Uterus (tissue), 4 donors: ENCODE data around the gene TMEM209. TPM values are rescaled to one million over a fixed set of nuclear protein-coding genes. Genes with fewer than 3 reads are reported as not detected.
"Not testable (repeated sequence)": the region's sequence is repeated elsewhere in the genome, so short reads cannot be mapped to it uniquely, and the experiment has no call there.

Source experiments
- DNase-seq, 2 donors: peaks; one replicate each; pipeline ENCODE4 v3.0.0-alpha.2; 2019 to 2020
- H3K27ac ChIP-seq, 2 donors: fragments of 200-600 bp; sonication (generic); 1 replicate in 1 of 2; 2 replicates in 1 of 2; pipeline ENCODE4 v1.5.1; 2016 to 2018
- H3K27me3 ChIP-seq, 2 donors: fragments of 200-600 bp; sonication (generic); one replicate each; pipeline ENCODE4 v1.5.1; 2018 to 2019; ENCODE audit warnings: control low read depth in 1 of 2
- H3K36me3 ChIP-seq, 2 donors: fragments of 200-600 bp; sonication (generic); one replicate each; pipeline ENCODE4 v1.5.1; 2019; ENCODE audit warnings: control low read depth in 1 of 2
- H3K4me1 ChIP-seq, 2 donors: fragments of 200-600 bp; sonication (generic); one replicate each; pipeline ENCODE4 v1.5.1; 2018 to 2019; ENCODE audit warnings: control low read depth in 1 of 2
- H3K4me3 ChIP-seq, 2 donors: fragments of 200-600 bp; sonication (generic); 1 replicate in 1 of 2; 2 replicates in 1 of 2; pipeline ENCODE4 v1.5.1; 2018 to 2019; ENCODE audit warnings: mild to moderate bottlenecking in 1 of 2
- H3K9me3 ChIP-seq, 2 donors: fragments of 200-600 bp; sonication (generic); one replicate each; pipeline ENCODE4 v1.5.1; 2019; ENCODE audit warnings: control low read depth in 1 of 2
- CTCF ChIP-seq, 4 experiments: fragments of 200-600 bp in 2 of 4; fragments of 450-650 bp in 2 of 4; sonication (generic) in 2 of 4; IDR thresholded peaks; one replicate each; pipeline ENCODE4 v1.5.1; 2016 to 2019; ENCODE audit warnings: antibody characterized with exemption in 4 of 4, mild to moderate bottlenecking in 2 of 4, moderate library complexity in 1 of 4
- POLR2A ChIP-seq, 2 donors: fragments of 450-650 bp; IDR thresholded peaks; one replicate each; pipeline ENCODE4 v1.6.1; 2016; ENCODE audit warnings: antibody characterized with exemption in 2 of 2, mild to moderate bottlenecking in 1 of 2, moderate library complexity in 1 of 2
- intact Hi-C: fragments of 100-400 bp; cut with DNase I; formaldehyde crosslinking; loops from one replicate; pipeline ENCODE4 v1.15.1; 2023; ENCODE audit warnings: low total_unique reads
- total RNA-seq, 4 donors: library from RNA; depleted of rRNA in 3 of 4; stranded (reverse); fragments of >200 nt in 3 of 4; gene quantifications; one replicate each; pipeline versions ENCODE4 v1.1.0 to v1.2.4, GENCODE V29; 2014 to 2023
- donor health status: DM: yes; HTN: yes; CAD: no.

The TMEM209 gene
- total RNA-seq, 4 donors from 2014 or later: 7.4 to 22.6 (median 19.4) TPM

DNA sequence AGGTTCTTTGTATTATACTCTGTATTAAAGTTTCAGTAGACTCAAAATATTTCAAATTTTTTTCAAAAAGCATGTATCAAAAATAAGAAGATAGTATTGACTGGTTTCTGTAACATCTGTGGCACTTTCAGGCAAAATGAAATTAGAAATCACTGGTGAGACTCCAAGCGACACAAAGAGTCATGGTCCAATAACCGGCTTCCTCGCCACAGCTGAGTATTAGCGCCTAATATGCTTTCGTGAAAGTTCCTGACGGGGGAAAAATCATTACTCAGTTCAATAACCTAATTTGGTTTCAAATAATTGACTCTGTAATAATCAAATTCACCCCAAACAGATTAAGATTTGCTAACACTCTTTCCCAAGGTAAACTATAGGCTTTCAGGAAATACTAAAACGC is 13.4 kb downstream of the TMEM209 start:
- H3K4me3 ChIP-seq: no peak overlapping the region
- intact Hi-C loops: no loop called here
- H3K36me3 ChIP-seq: no peaks in the 10 kb centered on the region
- TF ChIP-seq POLR2A (IDR thresholded peaks at IDR 0.05): no peak
- no peak for TF ChIP-seq CTCF (IDR thresholded peaks at IDR 0.05)
- no peaks in the 10 kb centered on the region for H3K9me3 ChIP-seq
- H3K27ac ChIP-seq: no peak overlapping the region
- no peaks in the 10 kb centered on the region for H3K4me1 ChIP-seq
- no peaks in the 10 kb centered on the region for H3K27me3 ChIP-seq
- no peak for DNase-seq

- H3K36me3 ChIP-seq: no peaks in the 10 kb centered on the region
- no peak for TF ChIP-seq CTCF (IDR thresholded peaks at IDR 0.05)
- TF ChIP-seq POLR2A (IDR thresholded peaks at IDR 0.05): no peak
- DNase-seq: no peak
These were observed 15.9 kb downstream of the TMEM209 start for GRCh38 chr7:130189343-130189742.

DNA sequence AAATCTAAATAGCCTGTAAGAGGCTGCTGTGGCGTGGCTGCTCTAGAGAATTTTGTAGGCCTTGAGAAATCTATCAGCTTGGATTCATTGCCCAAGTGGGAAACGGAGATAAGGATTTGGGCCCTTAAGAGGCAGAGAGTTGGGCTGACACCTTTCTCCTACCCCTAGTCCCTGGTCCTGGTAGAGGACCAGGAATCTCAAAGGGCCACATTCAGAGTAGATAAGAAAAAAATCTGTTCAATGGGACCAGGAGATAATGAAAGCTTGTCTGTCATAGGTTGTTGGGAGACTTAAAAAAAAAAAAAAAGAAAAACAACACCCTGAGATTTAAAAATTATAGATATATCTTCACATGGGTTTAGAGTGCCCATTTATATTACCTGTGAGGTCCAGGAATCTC is 17.8 kb downstream of the TMEM209 start:
- H3K36me3 ChIP-seq: no peaks in the 10 kb centered on the region
- no peak for TF ChIP-seq CTCF (IDR thresholded peaks at IDR 0.05)
- TF ChIP-seq POLR2A (IDR thresholded peaks at IDR 0.05): no peak
- no peak for DNase-seq

More at GRCh38 chr7:130189343-130189742, 15.9 kb downstream of the TMEM209 start:
- no peaks in the 10 kb centered on the region for H3K27me3 ChIP-seq
- H3K9me3 ChIP-seq: no peaks in the 10 kb centered on the region
- no peak overlapping the region for H3K27ac ChIP-seq
- H3K4me3 ChIP-seq: no peak overlapping the region
- intact Hi-C loops: no loop called here
- no peaks in the 10 kb centered on the region for H3K4me1 ChIP-seq

GRCh38 chr7:130184349-130184748 is 20.9 kb downstream of the TMEM209 start:
- DNase-seq, intact Hi-C loops, H3K9me3 ChIP-seq, H3K4me3 ChIP-seq, H3K4me1 ChIP-seq, H3K36me3 ChIP-seq, H3K27me3 ChIP-seq, H3K27ac ChIP-seq: not testable (repeated sequence)

More for the DNA sequence above, 17.8 kb downstream of the TMEM209 start:
- no peak overlapping the region for H3K4me3 ChIP-seq
- no peaks in the 10 kb centered on the region for H3K4me1 ChIP-seq
- H3K27me3 ChIP-seq: no peaks in the 10 kb centered on the region
- intact Hi-C loops: no loop called here
- H3K9me3 ChIP-seq: no peaks in the 10 kb centered on the region
- no peak overlapping the region for H3K27ac ChIP-seq

GRCh38 chr7:130182990-130183389 is 22.2 kb downstream of the TMEM209 start:
- H3K36me3 ChIP-seq: no peaks in the 10 kb centered on the region
- H3K4me1 ChIP-seq: no peaks in the 10 kb centered on the region
- H3K27me3 ChIP-seq: no peaks in the 10 kb centered on the region
- TF ChIP-seq CTCF (IDR thresholded peaks at IDR 0.05): no peak
- TF ChIP-seq POLR2A (IDR thresholded peaks at IDR 0.05): no peak
- H3K4me3 ChIP-seq: no peak overlapping the region
- no peak overlapping the region for H3K27ac ChIP-seq
- no peak for DNase-seq
- intact Hi-C loops: no loop called here
- no peaks in the 10 kb centered on the region for H3K9me3 ChIP-seq

DNA sequence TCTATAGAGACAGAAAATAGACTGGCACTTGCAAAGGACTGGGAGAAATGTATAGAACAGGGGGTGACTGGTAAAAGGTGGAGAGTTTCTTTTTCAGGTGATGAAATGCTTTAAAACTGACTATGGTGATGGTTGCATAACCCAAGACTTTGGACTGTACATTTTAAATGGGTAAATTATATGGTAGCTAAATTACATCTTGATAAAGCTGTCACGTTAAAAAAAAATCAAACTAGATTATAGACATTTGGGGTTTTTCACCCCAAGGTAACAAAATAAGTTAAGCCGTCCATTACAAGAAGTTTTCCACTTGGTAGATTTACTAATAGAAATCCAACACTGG is 24.0 kb downstream of the TMEM209 start:
- Histone ChIP-seq H3K9me3 (no peaks in the 10 kb centered on the region), H3K4me1 (no peaks in the 10 kb centered on the region), H3K27me3 (no peaks in the 10 kb centered on the region), H3K4me3 (no peak overlapping the region), H3K36me3 (no peaks in the 10 kb centered on the region), H3K27ac (no peak overlapping the region)
- TF ChIP-seq CTCF (IDR thresholded peaks at IDR 0.05): no peak
- TF ChIP-seq POLR2A (IDR thresholded peaks at IDR 0.05): no peak
- no peak for DNase-seq
- intact Hi-C loops: no loop called here
